Stimulated activated CD4-positive, alpha-beta T cell treated with anti-CD3 and anti-CD28 coated beads, Interleukin-1b, Interleukin-23, amount 100 ng/mL, for 24 hours (primary cell): ENCODE data around the gene MUC5AC.

Experiments used
- DNase-seq, 4 experiments: peaks; one replicate each; pipeline ENCODE4 v3.0.0-alpha.2; 2020; ENCODE audit warnings: low read depth in 4 of 4, low spot score in 1 of 4

Gene MUC5AC

DNA sequence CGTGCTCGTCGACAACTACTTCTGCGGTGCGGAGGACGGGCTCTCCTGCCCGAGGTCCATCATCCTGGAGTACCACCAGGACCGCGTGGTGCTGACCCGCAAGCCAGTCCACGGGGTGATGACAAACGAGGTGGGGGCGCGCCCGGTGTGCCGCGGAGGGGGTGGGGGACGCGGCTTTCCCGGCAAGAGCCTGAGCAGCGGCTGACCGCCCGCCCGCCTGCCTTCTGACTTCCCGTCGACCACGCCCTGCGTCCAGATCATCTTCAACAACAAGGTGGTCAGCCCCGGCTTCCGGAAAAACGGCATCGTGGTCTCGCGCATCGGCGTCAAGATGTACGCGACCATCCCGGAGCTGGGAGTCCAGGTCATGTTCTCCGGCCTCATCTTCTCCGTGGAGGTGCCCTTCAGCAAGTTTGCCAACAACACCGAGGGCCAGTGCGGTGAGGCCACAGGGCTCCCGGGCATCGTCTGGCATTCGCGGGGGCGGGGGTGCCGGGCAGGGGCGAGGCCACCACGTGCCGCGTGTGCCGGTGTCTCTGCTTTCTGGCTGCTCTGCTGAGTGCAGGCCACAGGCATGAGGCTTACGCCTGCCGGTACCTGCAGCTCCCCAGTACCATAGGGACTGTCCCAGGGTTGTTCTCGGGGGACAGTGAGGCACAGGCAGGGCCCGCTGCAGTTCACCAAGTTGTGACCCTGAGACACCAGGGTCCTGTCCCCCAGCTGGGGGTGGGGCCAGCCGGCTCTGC lies 36.7 kb downstream of the MUC5AC start:
- no peak for DNase-seq

GRCh38 chr11:1194977-1195681 lies 37.4 kb downstream of the MUC5AC start:
- DNase-seq: no peak

DNA sequence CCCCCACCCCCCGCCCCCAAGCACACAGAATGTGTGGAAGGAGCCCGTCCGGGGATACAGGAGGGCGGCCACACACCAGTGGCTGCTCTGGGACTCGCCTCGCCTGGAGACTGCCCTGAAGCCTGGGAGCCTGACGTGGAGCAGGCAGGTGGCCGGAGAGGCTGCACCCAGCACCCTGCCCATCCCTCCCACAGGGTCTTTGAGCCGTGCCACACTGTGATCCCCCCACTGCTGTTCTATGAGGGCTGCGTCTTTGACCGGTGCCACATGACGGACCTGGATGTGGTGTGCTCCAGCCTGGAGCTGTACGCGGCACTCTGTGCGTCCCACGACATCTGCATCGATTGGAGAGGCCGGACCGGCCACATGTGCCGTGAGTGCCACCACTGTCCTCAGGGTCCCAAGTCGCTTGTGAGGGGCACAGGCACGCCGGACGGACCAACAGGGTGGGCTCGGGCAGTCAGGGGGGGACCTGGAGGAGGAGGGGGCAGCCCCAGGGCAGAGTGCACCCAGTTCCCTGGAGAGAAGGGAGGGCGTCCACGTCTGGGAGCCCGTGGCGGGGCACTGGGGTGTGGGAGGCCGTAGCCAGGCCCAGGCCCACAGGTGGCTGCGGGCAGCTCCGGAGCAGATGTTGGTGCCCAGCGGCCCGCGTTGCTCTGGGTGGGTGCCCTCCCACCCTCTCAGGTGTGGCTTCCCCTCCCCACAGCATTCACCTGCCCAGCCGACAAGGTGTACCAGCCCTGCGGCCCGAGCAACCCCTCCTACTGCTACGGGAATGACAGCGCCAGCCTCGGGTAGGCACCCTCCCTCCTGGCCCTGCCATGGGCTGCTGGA lies 38.1 kb downstream of the MUC5AC start:
- no peak for DNase-seq

DNA sequence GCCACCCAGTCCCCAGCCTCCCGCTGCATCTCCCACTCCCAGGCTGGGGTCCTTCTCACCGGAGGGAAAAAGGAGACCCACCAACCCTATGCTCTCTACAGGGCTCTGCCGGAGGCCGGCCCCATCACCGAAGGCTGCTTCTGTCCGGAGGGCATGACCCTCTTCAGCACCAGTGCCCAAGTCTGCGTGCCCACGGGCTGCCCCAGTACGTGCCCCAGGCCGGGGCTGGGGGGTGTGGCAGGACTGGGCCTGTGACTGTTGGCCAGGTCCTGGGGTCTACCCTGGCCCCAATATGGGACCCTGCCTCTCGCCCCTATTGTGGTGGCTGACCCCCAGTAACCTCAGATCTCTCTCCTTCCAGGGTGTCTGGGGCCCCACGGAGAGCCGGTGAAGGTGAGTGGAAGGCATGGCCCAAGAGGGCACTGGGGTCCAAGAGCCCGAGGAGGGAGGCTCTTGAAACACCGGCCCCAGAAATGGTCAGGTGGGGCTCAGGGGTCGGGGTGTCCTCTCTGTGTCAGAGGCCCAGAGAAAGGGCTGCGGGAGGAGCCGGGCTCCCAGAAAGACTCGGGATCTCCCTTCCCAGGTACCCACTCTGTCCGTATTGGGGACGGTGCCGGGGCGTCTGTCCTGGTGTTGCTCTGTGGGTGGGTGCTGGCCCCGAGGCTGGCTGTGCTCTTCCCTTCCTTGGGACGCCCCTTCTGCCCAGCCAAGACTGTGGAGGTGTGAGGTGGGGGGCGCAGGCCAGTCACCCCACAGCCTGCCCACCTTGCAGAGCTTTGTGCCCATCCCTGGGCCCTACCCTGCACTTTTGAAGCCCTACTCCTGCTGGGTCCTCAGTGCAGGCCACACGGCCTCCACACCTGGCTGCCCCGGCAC lies 39.0 kb downstream of the MUC5AC start:
- DNase-seq: no peak

DNA sequence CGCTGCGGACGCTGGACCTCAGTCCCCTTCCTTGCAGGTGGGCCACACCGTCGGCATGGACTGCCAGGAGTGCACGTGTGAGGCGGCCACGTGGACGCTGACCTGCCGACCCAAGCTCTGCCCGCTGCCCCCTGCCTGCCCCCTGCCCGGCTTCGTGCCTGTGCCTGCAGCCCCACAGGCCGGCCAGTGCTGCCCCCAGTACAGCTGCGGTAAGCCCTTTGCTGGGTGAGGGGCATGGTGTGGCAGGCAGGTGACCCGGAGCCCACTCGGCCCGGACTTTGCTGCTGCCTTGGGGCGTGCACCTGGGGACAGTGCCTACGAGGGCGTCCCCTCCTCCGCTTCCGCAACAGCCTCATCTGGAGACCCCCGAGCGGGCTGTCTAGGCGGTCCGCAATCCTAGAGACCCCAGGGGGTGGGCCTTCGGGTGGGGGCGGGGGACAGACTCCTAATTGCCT lies 39.7 kb downstream of the MUC5AC start:
- no peak for DNase-seq

- no peak for DNase-seq
Measured at GRCh38 chr11:1197886-1198560, 40.3 kb downstream of the MUC5AC start.

- no peak for DNase-seq
Measured at GRCh38 chr11:1198561-1199240, 40.9 kb downstream of the MUC5AC start.

DNA sequence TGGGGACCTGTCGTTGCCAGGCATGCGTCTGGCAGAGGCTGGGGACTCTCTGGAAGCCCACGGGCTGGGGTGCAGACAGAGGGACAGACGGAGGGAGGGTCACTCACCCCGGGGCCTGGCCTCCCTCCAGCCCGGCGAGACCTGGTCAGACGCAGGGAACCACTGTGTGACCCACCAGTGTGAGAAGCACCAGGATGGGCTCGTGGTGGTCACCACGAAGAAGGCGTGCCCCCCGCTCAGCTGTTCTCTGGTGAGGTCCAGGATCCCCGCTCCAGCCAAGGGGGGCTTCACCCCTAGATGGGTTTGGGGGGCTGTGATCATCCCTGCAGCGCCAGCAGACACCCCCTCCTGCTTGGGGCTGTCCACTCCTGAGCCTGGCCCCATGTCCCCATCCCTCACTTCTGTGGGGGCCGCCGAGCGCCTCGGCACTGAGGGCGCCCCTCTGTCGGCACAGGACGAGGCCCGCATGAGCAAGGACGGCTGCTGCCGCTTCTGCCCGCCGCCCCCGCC lies 41.5 kb downstream of the MUC5AC start:
- no peak for DNase-seq

GRCh38 chr11:1199751-1200610 lies 42.2 kb downstream of the MUC5AC start:
- no peak for DNase-seq

- no peak for DNase-seq
Measured at GRCh38 chr11:1200611-1201191, 42.9 kb downstream of the MUC5AC start.

GRCh38 chr11:1201395-1202153 lies 43.8 kb downstream of the MUC5AC start:
- DNase-seq: no peak

- no peak for DNase-seq
Measured at GRCh38 chr11:1202154-1202775, 44.5 kb downstream of the MUC5AC start.

- peak; percentile 18 to 49 (median 46) for DNase-seq
Measured at GRCh38 chr11:1202776-1203504, 45.2 kb downstream of the MUC5AC start.

- DNase-seq: no peak
Measured at GRCh38 chr11:1203505-1204271, 45.9 kb downstream of the MUC5AC start.

- no peak for DNase-seq
Measured at GRCh38 chr11:1204381-1205101, 46.8 kb downstream of the MUC5AC start.
